ENCODE measurements around the gene DMXL1. TPM values are rescaled to one million over a fixed set of nuclear protein-coding genes. Genes with fewer than 3 reads are reported as not detected.

Gene DMXL1
- total RNA-seq, 2 experiments from 2014 or later, result 28.4 to 29.1 TPM

- Mint-ChIP-seq H3K27ac (no peak overlapping the region), H3K36me3 (ENCODE audit: low read depth) (peaks cover 63% of the 10 kb centered on the region), H3K4me1 (ENCODE audit: low read depth) (no peaks in the 10 kb centered on the region), H3K4me3 (no peak overlapping the region), H3K9me3 (no peaks in the 10 kb centered on the region), H3K27me3 (no peaks in the 10 kb centered on the region)
- Histone ChIP-seq H3K27ac (ENCODE audit: low read depth in 1 of 2, low read length in 2 of 2) (no peak overlapping the region), H3K27me3 (ENCODE audit: control insufficient read depth in 1 of 2, insufficient read depth in 2 of 2, low read length in 2 of 2) (no peaks in the 10 kb centered on the region), H3K4me1 (ENCODE audit: insufficient read depth, low read length) (no peaks in the 10 kb centered on the region), H3K9me3 (ENCODE audit: control insufficient read depth in 1 of 2, insufficient read depth in 1 of 2, low read length in 2 of 2) (no peaks in the 10 kb centered on the region), H3K36me3 (ENCODE audit: insufficient read depth, low read length) (peaks cover 25% of the 10 kb centered on the region), H3K4me3 (ENCODE audit: low read length) (no peak overlapping the region)
- ChIA-PET CTCF (no interaction called here), POLR2A (no interaction called here)
- intact Hi-C loops (cut with DNase I, micrococcal nuclease), result no loop called here
- ATAC-seq (ENCODE audit: poor library complexity), result no peak
- DNase-seq, result no peak
- no peak for TF ChIP-seq CTCF (IDR thresholded peaks at IDR 0.05)
Measured at GRCh38 chr5:119112151-119112550, 41.3 kb downstream of the DMXL1 start.

GRCh38 chr5:119117237-119117636 is 46.4 kb downstream of the DMXL1 start:
- Histone ChIP-seq H3K4me1 (ENCODE audit: insufficient read depth, low read length) (no peaks in the 10 kb centered on the region), H3K4me3 (ENCODE audit: low read length) (no peak overlapping the region), H3K27ac (ENCODE audit: low read depth in 1 of 2, low read length in 2 of 2) (no peak overlapping the region), H3K9me3 (ENCODE audit: control insufficient read depth in 1 of 2, insufficient read depth in 1 of 2, low read length in 2 of 2) (no peaks in the 10 kb centered on the region), H3K36me3 (ENCODE audit: insufficient read depth, low read length) (peaks cover 33% of the 10 kb centered on the region), H3K27me3 (ENCODE audit: control insufficient read depth in 1 of 2, insufficient read depth in 2 of 2, low read length in 2 of 2) (no peaks in the 10 kb centered on the region)
- H3K9me3 Mint-ChIP-seq, result no peaks in the 10 kb centered on the region
- POLR2A ChIA-PET, result no interaction called here
- CTCF ChIA-PET, result no interaction called here
- peaks cover 70% of the 10 kb centered on the region for H3K36me3 Mint-ChIP-seq (ENCODE audit: low read depth)
- DNase-seq (no peak), ATAC-seq (ENCODE audit: poor library complexity) (no peak)
- H3K27ac Mint-ChIP-seq, result no peak overlapping the region
- TF ChIP-seq CTCF (IDR thresholded peaks at IDR 0.05), result no peak
- H3K27me3 Mint-ChIP-seq, result no peaks in the 10 kb centered on the region
- no peak overlapping the region for H3K4me3 Mint-ChIP-seq
- H3K4me1 Mint-ChIP-seq (ENCODE audit: low read depth), result no peaks in the 10 kb centered on the region
- intact Hi-C loops (cut with DNase I, micrococcal nuclease), result no loop called here

- Histone ChIP-seq H3K4me3 (ENCODE audit: low read length) (no peak overlapping the region), H3K9me3 (ENCODE audit: control insufficient read depth in 1 of 2, insufficient read depth in 1 of 2, low read length in 2 of 2) (peaks cover 0 to 5% of the 10 kb centered on the region in 2 experiments), H3K36me3 (ENCODE audit: insufficient read depth, low read length) (peaks cover 33% of the 10 kb centered on the region), H3K27me3 (ENCODE audit: control insufficient read depth in 1 of 2, insufficient read depth in 2 of 2, low read length in 2 of 2) (no peaks in the 10 kb centered on the region), H3K4me1 (ENCODE audit: insufficient read depth, low read length) (no peaks in the 10 kb centered on the region), H3K27ac (ENCODE audit: low read depth in 1 of 2, low read length in 2 of 2) (no peak overlapping the region)
- no peaks in the 10 kb centered on the region for H3K9me3 Mint-ChIP-seq
- no peak for ATAC-seq (ENCODE audit: poor library complexity)
- no peak for TF ChIP-seq CTCF (IDR thresholded peaks at IDR 0.05)
- intact Hi-C loops (cut with DNase I, micrococcal nuclease), result no loop called here
- H3K27me3 Mint-ChIP-seq, result no peaks in the 10 kb centered on the region
- no peak overlapping the region for H3K4me3 Mint-ChIP-seq
- H3K4me1 Mint-ChIP-seq (ENCODE audit: low read depth), result no peaks in the 10 kb centered on the region
- DNase-seq, result no peak
- POLR2A ChIA-PET, result no interaction called here
- CTCF ChIA-PET, result no interaction called here
- peaks cover 74% of the 10 kb centered on the region for H3K36me3 Mint-ChIP-seq (ENCODE audit: low read depth)
- no peak overlapping the region for H3K27ac Mint-ChIP-seq
Measured at GRCh38 chr5:119118000-119118399, 47.1 kb downstream of the DMXL1 start.

All from CD4-positive, alpha-beta T cell (primary cell).